HG03565 (cell line): ENCODE measurements around the gene KAT2B.
A peak's percentile ranks its signal among the peaks of the same experiment; 100 is the strongest.

ENCODE experiments used
- ATAC-seq: cut with Tn5 transposase; IDR thresholded peaks from one replicate; pipeline ENCODE4 v1.9.1; 2021; ENCODE audit warnings: mild to moderate bottlenecking, moderate library complexity; ENCODE audit not compliant: unreplicated experiment

The KAT2B gene

DNA sequence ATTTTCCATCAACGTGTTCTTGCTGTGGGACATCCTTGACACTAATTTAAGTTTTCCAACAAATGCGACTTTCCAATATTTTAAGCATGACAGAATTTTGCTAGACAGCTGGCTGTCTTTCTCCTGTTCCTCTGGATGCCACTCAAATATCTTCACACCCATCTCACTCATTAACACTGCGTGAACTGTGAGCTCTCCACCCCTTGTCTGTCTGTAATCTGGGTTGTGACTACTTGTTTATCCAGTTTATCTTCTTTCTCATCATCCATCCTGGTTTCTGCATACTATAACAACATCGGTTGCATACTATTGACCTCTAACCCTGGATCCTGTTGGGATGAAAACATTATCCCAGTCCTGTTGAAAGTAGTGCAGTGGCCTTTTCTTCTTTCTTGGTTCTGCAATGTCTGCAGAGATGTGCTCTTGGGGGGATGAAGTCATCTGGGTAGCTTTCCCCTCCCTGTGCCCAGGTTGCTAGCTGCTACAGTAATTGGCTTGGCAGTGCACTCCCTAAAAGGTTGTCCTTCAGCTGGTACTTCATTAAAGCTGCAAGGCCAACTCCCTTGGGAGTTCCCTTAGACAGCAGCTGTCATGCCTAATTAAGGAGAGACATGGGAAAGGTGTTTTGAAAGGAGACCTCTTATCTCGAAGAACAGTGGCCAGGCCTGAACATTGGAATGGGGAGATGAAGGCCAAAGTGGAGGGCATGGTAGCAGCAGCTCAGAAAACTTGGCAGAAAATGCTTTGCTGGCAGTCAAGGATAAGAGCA lies 24.7 kb downstream of the KAT2B start:
- ATAC-seq: no peak

DNA sequence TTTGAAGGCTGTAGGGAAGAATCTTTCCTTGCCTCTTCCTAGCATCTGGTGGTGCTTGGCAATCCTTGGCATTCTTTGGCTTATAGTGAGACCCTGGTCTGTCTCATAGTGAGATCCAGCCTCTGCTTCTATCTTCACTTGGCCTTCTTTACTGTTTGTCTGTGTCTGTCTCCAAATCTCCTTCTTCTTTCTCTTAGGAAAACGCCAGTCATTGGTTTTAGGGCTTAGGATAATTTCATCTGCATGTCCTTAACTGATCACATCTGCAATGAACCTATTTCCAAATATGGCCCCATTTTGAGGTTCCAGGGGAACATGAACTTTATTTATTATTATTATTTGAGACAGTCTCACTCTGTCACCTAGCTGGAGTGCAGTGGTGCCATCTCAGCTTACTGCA lies 25.8 kb downstream of the KAT2B start:
- ATAC-seq: no peak

DNA sequence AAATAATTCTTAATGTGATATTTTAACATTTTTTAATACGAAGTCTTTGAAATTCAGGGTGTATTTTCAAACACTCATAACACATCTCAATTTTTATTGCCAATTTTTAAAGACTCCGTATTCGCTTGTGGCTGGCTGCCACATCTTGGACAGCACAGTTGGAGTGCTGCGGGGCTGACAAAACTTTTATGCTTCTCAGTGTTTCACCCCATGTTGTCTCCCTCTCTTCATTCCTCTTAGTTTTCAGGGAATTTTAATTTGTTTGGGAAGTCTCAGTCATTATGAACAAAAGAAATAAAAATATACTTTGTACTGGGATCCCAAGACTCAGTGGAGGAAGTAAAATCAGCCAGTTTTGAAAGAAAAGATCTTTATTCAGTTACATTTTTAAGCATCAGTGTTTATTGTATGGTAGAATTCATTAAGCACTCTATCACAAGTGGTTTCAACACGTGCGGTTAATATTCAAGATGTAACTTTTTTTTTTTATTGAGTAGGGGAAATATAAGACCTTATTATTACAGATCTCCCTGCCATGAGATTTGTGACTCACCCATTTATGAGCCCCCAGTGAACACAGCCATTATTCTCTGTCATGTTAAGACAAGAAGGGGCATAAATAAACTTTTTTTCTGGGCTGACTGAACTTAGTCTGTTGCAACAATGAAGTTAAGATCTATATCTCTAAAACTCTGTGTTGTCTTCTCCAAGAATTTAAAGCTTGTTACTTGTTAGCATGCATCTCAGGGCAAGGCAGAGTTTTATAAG lies 26.8 kb downstream of the KAT2B start:
- ATAC-seq: no peak

DNA sequence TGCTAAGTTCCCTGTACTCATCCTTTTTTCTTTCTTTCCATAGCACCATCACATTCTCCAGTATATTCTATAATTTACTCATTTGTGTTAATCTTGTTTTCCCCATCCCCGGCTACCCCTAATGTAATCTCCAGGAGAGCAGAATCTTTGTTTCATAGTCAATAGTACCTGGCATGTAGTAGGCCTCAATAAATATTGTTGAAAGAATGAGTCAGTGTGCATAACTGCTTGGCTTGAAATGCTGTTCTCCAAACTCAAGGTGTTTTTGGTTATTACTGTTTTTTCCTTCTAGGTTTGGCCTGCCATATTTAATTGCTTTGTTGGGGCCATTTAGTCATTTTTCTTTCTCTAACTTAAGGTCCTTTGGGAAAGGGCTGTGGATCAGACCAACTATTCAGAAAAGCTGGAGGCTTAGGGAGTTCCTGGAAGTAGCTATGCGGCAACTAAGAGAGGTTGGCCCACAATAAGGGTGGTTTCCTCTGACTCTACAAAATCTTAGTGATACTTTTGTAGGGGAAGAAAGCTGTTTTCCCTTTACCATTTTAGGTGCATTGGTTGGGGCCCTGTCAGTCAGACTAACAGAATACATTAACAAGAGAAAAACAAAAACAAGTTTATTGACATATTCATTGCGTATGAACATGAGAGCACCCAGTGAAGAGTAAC lies 28.4 kb downstream of the KAT2B start:
- no peak for ATAC-seq

DNA sequence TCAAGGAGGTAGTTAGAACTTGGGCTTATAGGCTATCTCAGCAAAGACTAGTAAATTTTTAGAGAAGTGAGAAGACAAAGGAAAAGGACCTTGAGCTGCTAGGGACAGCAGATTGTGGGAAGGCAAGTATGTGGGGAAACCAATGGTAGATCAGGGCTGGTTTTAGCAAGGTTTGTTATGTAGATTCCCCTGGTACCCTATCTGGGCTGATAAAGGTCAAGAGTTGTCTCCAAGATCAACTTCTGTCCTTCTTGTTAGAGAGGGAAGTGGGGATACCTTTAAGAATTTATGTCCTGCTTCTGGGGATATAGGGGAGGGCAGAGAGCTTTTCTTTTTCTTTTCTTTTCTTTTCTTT lies 28.9 kb downstream of the KAT2B start:
- ATAC-seq: no peak

DNA sequence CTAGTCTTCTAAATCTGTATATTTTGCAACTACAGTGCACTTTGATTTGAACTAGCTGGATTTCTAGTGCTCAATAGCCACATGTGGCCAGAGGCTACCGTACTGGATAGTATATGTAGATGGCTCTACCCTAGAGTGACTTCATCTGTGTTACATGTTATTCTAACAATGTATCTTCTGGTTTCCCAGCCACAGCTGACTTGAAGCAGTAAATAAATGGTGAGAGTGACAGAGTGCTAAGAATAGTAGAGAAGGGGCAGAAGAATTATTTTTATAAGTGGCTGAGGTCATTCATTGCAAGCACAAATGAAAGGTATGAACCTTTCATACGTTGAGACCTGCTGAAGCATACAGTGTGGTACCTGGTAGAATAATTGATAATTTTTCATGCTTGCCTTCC lies 30.9 kb downstream of the KAT2B start:
- ATAC-seq: no peak

DNA sequence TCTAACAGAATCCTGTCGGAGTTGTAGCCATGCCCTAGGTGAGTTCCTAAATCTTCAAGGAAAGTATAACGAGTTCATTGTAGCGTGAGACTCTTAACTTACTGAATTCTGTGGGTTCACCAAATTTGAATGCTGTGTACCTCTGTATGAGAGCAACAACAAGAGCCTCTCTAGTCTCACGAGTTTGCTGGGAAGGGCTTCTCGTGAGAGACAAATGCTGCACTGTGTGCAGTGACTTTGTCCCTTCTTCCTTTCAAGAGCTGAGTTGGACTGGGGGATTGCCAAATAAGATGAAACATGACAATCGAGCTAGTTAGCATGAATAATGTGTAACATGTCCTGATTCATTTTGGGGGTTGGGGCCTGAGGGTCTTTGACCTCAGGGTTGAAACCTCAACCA lies 32.2 kb downstream of the KAT2B start:
- no peak for ATAC-seq

DNA sequence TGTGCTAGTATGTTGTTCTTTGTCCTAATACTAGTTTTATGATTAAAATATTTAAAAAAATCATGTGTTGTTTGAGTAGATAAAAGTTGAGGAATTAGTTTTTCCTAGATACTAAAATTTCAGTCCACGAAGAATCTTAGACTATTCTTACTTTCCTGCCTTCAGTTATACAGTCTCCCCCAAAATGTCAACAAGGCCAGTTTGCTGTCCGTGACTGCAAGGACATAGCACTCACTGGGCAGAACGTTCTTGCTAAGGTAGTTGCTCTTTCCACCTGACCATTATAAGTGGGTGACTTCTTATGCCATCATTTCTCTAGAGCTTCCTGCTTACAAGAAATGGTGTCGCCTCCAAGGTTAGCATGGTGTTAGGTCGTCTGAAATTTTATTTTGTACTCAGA lies 32.8 kb downstream of the KAT2B start:
- no peak for ATAC-seq

DNA sequence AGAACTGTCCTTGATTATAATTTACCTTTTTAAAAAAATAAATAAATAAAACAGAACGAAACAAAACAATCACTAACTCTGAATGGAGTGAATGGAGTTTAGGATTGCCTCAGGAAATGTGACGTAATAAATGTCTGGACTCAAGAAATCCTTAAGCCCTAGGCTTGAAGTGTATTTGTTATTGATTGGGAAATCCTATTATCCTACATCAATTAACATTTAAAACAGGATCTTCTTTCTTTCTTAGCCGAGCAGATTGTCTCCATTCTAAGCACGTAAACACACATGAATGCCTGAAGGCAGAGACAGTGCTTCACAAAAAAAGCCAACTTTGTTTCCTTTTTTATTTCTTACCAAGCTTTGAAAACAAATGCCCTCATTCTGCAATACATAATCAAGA lies 33.4 kb downstream of the KAT2B start:
- ATAC-seq: no peak

DNA sequence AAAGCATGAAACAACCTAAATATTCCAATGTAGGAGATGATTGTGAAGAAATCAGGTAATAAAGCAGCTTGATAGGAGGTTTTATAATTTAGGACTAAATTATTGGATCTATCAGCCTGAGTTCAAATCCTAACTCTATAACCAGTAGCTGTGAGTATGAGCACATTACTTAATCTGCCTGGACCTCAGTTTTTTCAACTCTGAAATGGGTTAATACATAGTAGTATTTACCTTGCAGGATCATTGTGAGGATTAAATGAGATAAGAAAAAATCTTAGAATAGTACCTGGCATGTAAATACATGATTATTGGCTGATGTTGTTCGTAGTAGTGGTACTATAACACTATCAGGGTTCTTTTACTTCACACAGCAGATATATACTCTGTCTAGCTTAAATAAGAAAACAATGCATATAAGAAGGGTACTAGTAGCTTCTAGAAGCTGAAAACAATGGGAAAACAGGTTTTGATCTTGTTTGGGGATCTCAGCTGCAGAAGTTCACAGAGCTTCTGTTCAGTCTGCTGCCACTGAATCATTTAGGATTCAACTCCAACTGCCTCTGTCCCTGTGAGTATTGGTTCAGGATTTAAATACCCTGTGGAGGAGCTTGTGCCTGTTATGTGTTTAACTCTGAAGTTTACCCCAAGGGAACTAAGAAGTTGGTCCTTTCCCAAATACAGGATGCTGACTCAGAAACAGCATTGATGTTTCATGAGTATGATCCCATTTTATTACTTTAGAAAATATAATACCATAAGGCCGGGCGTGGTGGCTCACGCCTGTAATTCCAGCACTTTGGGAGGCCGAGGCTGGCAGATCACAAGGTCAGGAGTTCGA lies 34.2 kb downstream of the KAT2B start:
- ATAC-seq: no peak

DNA sequence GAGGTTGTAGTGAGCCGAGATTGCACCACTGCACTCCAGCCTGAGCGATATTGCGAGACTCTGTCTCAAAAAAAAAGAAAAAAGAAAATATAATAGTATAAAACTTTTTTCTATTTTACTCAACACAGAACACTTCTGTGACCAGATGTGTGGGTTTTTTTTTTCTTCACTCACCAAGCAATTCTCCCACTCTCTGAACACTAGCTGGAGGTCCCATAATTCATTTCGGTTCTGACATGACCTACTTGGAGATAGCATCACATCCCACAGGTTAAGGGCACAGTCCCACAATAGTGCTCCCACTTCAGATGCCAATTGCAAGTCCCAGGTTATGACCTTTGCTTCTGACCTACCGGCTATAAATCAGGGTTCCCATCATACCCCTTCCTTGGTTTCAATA lies 35.0 kb downstream of the KAT2B start:
- ATAC-seq: no peak

DNA sequence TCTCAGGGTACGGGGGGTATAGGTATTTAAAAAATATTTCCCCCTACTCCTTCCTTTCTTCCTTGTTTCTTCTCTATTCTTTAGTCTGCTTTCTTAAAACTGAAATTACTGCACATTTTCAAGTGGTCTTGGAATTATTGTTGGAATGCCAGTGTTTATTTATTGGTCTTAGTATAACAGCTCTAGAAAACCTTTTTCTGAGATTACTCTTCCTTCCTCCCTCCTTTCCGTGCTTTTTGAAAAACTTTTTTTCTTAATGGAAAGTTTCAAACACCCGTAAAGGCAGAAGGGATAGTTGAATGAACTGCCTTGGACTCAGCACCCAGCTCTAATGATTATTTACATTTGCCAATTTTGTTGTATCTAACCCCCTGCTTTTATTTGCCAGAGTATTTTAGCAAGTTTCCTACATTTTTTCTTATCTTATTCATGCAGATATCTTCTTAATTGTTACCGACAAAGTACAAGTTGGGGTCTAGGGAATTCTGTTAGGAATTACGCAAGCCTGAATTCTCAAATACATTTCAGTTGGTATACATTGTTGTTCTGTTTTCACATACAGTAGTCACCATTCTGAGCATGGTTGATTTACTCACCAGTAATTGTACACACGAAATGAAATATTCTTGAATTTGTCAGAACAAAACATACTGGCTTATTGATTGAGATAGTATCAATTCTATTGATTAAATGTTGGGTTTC lies 36.2 kb downstream of the KAT2B start:
- ATAC-seq: no peak

DNA sequence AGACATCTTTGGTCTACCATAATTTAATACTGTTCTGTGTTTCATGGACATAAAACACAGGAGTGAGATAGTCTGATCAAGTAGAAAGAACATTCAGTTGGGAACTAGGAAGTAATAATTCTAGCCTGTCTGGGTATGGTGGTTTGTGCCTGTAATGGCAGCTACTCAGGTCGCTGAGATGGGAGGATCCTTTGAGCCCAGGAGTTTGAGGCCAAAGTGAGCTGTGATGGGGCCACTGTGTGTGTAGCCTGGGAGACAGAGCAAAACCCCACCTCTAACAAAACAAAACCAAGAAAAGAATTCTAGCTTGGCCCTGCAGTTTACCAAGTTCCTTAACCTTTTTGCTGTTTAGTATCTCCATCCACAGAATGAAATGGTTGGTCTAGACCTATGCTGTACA lies 36.8 kb downstream of the KAT2B start:
- ATAC-seq: no peak

DNA sequence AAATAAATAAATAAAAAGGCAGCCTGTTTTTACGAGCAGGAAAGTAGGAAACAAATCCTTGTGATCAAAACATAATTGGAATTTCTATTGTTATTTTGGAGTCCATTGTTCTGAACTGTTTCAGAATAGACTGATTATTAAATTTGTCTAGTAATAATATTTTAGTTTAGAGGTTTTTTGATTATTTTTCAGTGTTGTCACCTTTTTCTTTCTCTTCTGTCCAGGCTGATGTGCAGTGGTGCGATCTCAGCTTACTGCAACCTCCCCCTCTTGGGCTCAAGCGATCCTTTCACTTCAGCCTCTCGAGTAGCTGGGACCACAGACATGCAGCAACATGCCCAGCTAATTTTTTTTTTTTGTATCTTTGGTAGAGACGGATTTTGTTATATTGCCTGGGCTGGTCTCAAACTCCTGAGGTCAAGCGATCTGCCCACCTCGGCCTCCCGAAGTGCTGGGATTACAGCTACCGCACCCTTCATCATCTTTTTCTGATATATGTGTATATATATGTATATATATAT lies 38.0 kb downstream of the KAT2B start:
- no peak for ATAC-seq

DNA sequence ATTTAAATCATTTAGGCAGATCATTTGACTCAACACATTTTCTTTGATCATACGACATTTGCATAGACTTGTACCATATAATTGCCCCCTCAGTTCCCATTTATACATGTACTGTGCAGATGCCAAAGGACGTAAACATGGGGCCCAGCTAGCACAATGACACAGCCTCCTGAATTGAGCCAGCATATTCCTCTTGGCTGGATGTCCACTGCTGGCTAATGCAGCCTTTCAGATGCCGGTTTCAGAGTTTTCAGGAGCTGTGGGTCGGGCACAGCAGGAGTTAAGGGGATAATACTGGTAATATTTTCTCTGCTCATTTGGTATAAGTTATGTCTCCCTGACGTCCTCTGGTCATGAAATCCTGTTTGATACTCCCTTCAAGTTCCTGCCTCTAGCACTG lies 39.4 kb downstream of the KAT2B start:
- ATAC-seq: no peak

DNA sequence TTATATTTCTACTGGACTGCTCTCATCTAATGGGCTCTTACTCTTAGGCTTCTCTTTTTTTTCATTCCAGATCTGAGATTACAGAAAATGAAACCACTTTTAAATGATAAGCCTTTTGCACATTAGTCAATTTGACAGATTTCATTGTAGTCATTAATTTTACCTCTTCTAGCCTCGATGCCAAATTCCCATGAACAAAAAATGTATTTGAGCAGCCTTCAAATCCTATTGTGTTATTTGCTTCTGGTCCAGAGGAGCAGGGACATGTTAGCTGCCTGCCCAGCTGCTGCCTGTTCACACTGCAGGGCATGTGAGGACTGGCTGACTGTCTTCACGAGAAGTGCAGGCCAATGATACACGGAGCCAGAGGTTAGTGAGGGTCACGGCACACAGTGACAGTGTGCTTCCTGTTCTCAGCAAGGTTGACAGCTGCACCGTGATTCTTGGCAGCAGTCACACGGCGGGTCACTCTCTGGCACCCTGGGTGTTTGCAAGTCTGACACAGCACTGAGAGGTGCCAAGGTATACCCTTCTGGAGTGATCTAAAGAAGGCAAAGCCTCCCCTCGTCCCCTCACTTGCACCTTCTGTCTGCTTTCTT lies 40.8 kb downstream of the KAT2B start:
- peak; percentile 50 for ATAC-seq

DNA sequence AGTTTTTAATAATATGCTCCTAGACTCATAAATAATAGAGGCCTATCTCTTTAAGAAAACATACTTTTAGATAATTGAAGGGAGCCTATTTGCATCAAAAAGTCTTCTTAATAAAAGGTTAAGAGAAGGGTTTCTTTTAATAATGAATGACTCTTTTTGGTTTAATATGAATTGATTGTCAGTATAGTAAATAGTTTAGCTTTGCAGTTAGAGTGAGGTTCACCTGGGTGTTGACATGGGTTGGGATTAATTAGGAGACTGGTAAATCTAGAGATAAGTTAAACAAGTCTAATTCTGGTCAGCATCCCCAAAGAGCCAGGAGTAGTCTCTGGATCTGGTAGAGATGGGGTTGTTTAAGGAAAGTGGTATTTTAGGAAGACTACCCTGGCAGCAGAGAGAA lies 43.0 kb downstream of the KAT2B start:
- ATAC-seq: no peak

DNA sequence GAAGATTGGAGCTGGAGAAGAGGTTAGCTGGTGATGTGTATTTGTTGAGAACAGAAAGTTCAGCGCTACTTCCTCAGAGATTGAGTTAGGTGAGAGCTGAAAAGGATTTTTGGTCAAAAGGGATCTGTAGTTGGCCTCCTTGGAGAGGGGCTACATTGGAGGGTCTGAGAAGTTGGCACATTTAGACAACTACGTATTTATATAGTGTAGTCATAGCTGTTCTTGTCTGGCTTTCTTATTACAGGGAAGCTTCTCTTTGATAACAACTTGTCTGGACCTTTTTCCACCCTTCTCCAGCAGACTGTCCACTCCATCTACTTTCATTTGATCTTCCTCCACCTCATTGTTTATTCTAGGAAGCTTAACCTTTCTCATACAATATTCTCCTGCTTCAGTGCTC lies 43.7 kb downstream of the KAT2B start:
- ATAC-seq: no peak

DNA sequence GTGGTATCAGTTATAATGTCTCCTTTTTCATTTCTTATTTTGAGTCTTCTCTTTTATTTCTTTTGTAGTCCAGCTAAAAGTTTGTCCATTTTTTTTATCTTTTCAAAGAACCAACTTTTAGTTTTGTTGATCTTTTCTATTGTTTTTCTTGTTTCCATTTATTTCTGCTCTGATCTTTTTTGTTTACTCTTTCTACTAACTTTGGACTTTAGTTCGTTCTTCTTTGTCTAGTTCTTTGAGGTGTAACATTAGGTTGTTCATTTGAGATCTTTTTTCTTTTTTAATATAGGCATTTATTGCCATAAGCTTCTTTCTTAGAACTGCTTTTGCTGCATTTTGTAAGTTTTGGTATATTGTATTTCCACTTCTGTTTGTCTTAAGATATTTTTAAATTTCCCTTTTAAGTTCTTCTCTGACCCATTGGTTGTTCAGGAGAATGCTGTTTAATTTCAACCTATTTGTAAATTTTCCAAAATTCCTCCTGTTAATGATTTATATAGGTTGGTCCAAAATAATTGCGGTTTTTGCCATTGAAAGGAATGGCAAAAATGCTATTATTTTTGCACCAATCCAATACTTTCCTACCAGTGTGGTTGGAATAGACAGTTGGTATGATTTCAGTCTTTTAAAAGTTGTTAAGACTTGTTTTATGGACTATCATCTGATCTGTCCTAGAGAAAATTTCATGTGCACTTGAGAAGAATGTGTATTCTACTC lies 51.2 kb downstream of the KAT2B start:
- no peak for ATAC-seq
